OCI-M2 (cell line): Measurements from ENCODE around the gene ADAMTS17.

Experiments
- DNase-seq: peaks from one replicate; lab custom pipeline; 2025; ENCODE audit not compliant: unreplicated experiment; lab: John Stamatoyannopoulos, UW

Gene ADAMTS17

DNA sequence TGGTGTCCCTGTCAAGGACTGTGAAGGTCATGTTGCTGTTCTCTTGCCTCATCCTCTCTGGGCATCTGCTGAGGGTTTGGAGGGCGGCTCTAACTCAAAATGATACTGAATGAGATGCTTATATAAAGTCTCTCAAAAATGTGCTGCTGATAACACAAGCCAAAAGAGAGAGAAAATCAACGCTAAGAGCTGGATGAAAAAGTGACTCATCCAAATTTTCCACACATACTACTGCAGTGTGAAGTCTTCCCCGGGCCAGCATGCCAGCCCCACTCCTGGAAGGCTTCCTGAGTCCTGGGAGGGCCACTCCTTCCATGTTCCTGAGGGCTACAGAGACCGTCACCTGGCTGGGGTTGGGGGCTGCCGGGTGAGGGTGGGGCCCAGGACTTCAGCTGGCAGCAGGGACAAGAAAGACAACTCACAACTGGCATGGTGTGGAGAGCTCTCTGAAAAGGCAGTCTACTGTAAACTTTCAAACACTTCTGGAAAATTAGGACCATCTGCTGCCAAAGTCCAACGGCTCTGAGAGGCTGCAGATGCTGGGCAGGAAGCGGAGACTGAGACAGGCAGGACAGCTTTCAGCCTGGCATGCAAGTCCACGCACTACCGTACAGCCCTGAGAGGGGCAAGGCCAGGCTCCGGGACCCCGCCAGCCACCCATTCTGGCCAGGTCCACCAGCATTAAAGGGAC is 200.3 kb downstream of the ADAMTS17 start:
- no peak for DNase-seq

DNA sequence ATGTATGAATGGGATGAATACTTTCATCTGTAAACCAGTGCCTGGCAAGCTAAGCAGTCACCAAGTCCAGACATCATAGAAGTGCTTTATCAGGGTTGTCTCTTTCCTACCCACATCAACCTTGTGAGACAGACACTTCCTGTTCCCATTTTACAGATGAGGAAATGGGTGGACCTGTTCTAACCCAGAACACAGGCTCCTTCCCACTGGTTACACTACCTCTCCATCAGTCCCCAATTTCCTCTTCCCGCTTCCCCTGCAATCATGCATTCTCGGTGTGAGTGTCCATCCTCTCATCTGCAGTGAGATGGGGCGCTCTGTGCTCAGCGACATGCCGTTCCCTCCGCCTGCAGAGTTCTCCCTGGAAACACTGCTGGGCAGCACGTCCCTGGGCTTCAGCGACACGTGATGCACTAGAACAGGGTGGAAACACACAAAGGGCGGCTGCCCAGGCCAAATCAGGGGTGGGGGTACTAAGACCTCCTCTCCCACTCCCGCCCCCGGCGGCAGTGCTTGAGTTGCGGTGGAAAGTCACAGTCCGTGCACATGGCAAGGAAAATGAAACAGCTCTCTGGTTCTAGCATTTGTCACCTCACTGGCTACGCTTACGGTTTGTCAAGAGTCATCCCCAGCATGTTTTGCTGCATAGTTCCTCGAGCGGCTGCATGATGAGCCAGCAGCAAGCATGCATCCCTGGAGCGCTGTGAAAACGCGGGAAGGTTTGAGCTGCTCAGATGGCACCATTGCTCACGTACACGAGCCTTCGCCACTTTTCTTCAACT is 201.1 kb downstream of the ADAMTS17 start:
- DNase-seq, result no peak

DNA sequence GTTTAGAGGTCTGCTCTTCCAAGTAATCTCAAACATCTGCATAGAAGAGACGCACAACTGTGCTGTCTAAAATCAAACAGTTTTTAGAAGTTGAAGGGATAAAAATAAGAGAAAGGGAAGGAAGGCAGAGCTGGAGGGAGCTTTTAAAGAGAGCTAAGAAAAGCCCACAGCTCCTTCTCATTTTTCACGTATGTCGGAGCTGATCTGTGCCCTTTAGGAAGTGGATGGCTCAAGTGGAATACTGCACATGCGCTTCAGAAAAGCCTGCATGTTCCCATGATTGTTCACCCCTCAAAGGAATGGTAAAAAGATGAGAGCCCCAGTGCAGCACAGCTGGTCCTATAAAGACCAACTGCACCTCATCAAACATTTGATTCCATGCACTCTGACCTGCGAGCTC is 207.2 kb downstream of the ADAMTS17 start:
- no peak for DNase-seq

DNA sequence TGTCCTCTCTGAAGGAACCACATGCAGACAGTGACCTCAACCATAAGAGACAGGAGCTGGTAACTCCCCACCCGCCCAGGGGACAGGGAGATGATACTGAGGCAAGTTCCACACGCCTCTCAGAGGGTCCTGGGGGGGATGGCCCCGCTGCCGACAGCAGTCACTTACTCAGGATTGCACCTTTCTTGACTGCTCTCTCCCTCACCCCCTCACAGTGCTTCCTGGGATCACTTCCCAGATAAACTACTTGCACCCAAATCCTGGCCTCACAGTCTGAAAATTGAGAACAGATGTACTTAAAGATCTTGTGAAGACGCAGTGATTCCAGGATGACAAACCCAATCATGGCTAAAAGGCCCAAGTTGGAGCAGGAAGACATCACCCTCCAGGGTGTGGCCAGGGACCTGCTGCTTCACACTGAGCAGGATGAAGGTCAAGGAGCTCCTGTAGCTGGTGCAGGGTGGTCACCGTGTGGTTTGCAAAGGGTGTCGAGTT is 207.6 kb downstream of the ADAMTS17 start:
- DNase-seq, result no peak

DNA sequence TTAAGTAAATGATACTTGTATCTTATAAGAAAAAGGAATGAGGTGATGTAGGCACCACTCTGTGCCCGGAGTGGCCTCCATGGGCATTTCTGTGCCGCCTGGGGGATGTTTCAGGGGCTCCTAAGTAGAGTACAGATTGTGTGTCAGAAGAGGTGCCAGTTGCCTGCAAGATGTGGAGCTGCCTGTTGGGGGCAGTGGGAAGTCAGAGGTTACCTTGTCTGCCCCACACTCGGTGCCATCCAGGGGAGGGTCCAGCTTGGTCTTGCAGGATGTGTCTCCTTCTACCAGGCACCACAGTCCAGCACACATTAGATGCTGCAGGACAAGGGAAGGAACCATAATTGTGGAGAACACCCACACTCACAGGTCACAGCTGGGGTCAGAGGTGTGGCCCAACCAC is 208.8 kb downstream of the ADAMTS17 start:
- no peak for DNase-seq

DNA sequence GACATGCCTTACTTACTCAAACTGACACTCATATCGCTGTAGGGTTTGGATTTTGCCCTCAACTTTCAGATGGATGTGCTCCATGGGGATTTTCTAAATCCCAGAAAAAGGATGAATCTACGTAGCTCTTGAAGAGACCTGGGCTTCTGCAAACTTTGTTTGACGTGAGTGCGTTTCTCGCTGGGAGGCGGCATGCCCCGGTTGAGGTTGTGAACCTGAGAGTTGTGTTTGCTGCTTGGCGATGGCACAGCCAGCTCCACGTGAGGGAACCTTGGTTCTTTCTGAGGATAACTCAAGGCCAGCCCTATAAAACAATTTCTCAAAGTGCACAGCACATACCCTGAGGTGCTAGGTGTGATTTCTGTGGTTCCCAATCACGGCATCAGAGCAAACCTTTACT is 209.5 kb downstream of the ADAMTS17 start:
- no peak for DNase-seq

DNA sequence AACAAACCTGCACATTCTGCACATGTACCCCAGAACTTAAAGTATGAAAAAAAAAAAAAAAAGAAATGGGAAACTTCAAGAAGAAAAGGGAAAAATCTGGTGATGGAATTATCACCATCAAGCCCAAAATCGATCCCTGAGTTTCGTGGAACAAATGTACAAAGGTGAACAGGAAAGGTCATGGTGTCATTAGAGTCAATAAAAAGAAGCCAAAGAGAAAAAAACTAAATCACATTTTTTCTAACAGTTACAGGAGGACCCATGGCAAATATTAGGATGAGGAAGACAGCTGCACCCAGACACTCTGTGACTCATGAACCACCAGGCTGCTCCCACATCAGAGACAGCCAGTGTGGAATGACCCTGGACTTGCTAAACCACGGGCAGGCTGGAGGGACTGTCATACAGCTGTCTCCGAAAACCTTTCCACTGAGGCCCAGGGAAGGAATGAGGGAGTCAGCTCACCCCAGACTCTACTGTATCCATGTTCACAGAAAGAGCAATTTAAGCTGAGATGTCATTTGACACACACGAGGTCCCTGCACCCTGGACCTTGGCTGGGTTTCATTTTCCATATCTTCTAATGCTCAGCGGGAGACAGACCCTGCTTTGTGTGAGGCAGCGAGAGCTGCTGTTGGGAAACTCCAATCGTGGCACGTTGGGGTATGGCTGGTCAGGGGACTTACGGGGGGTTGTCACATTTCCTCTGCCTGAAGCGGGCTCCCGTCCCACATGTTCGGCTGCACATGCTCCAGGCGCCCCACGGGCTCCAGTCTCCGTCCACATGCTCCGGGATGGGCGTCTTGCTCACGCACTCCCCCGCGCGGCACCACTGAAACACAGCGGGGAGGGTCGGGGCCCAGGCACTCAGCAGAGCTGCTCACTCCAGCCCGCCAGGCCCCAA is 210.2 kb downstream of the ADAMTS17 start:
- DNase-seq, result no peak

DNA sequence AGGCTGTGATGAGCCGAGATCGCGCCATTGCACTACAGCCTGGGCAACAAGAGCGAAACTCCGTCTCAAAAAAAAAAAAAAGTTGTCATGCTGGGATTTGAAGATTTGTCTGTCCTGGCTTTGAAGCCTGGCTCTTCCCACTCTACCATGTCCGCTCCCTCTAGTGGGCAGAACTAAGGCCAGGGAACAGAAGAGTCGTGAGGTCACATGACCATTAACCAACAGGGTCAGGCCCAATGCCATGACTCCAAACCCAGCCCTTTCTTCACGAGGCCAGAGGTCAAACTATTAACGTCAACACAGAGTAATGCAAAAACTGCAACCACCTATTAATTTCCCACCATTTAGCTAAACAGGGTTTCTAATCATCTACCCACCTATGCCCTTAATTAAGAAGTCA is 212.1 kb downstream of the ADAMTS17 start:
- no peak for DNase-seq

DNA sequence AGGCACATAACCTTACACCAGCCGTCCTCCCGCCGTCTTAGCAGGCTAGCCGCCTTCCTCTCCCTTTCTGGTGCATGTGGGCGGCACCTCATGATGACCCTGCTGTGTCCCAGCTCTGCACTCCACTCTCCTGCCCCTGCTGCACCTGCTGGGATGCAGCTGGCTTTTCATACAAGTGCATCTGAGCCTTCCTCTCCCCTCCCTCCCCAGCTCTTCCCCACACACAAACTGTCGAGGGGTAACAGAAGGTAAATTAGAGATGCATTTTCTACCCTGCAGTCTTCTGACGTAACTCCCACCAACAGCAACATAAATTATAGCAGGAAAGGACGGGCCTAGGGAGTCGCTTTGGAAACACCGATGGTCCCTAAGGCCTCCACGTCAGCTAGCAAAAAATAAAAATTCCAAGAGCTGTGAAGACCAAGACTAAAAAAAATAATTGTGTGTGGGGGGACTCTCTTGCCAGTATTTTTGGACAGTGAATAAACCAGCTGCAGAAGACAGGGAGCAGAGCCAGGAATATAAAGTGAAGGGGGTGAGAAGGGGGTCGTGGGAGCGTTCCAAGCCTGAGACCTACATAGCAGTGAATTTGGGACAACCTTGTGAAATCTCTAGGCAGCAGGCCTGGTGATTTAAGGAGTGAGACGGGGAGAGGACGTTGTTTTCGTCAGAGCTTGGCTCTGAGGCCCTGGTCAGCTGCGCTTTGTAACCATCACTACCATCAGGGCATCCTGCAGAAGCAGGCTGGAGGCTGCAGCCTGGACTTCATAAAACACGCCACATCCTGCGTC is 216.2 kb downstream of the ADAMTS17 start:
- no peak for DNase-seq

DNA sequence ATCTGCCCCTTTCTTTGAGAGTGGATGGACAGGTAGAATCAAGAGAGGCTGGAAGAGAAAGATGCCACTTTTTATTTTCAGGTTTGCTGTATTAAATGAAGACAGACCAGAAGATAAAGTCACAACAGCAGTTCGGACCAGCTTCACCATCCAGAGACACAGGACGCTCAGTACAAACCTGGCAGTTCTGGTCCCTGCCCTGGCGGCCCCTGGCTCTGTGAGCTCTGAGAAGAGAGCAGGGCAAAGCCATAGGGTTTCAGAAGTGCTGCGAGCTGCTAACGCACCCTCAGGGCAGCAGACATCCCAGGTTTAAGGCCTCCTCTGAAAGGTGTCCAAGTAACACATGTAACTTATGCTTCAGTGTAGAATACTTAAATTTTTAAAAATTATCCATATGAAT is 216.8 kb downstream of the ADAMTS17 start:
- DNase-seq, result no peak

DNA sequence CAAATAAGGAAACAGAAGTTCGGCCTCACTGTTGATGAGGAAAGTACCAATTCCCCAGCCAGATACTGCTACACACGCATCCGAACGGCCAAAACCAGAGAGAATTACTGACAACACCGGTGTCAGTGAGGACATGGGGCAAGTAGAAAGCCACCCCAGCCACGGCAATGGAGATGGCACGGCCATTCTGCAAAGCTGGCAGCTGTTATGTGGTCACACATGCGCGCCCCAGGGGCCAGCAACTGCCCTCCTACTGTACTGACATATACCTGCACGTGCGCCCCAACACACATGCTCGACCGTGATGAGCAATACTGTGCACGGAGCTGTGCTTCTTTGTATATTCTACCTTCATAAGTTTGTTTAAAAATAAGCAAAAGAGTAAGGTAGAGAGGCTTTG is 217.4 kb downstream of the ADAMTS17 start:
- no peak for DNase-seq

DNA sequence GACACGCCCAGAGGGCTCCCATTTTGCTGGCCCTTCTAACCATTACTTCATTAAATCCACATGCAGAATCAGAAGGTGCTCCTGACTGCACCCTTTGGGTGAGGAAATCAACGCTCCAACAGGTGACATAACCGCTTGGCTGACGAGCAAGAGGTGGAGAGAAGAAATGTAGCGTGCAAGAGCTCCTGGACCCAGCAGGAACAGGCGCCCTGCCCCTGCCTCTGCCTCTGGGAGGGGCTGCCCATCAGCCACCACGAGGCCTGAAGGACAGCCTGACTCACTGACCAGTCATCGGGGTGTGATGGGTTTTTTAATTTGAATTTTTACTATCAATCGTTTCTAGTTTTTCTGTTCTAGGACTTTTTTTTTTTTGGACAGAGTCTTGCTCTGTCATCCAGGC is 218.2 kb downstream of the ADAMTS17 start:
- no peak for DNase-seq

DNA sequence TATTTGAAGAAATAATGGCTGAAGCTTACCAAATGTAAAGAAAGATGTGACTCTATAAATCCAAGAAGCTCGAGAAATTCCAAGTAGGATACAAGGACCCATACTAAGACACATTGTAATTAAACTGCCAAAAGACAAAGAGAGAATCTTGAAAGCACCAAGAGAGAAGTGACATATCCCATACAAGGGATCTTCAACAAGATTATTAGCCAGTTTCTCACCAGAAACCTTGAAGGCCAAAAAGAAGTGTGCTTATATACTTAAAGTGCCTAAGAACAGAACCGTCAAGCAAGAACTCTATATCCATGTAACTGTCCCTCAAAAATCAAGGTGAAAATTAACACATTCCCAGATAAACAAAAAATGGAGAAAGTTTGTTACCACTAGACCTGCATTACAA is 220.5 kb downstream of the ADAMTS17 start:
- no peak for DNase-seq

DNA sequence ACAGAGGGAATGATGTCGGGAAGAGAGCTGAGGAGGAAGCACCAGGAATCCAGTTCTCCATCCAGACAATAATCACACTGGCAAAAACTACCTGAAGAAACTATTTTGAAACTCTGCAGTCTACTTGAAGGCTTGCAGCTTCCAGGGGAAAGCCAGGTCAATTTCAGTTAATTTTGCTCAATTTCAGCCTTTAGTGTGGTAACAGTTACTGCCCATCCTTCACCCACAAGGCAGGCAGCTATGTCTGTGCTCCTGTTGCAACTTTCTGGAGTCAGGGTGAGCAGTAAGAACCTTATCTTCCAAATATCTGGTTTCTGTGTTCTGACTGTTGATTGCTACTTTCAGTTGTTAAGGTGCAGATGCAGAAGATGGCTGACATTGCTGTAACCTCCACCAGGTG is 221.7 kb downstream of the ADAMTS17 start:
- DNase-seq, result no peak

DNA sequence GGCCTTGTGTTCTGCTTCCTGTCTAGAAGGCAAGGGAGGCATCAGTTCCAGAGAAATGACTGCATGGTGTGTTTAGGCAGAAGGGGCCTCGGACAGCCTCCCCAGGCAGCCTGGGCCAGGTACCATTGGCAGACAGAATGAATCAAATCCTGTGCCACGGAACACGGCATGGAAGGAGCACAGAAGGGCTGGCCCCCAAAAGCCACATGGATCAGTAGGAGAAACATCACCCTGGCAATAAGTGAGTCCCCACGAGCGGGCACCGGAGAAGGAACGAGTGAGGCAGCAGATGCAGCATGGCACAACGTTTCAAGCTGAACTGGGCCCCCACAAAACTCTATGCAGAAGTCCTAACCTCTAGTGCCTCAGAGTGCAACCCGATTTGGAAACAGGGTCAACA is 223.2 kb downstream of the ADAMTS17 start:
- DNase-seq, result no peak

DNA sequence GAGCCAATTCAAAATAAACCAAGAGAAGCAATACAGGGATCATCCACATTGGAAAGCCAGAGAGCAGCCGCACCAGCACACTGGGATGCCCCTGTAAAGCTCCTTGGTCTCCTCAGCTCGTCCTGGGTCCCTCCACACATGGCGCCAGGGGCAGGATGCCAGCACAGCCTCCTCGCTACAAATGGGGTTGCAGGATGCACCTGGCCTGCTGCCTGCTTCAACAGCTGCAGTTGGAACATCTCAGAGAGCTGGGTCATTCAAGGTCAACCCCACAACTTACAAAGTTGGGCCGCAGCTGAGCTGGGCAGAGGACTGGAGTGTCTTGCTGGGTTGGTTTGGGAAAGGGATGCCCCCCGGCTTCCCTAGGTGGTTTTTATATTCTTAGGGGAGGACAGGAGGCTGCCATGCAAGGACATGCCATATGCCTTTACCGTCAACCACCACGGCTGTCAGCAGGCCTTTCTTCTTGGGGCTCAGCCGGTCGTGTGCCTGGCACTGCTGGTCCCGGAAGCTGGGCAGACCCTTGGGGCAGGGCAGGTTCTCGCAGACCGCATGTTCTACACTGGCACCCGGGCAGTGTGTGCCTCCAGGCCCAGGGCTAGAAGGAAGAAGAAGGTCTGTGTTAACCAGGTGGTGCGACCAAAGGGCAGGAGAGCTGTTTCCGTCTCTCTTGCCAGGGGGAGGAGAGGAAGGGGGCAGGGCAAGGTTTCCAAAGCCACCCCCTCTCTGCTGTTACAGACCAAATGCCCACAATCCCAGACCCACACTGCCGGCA is 225.2 kb downstream of the ADAMTS17 start:
- no peak for DNase-seq

DNA sequence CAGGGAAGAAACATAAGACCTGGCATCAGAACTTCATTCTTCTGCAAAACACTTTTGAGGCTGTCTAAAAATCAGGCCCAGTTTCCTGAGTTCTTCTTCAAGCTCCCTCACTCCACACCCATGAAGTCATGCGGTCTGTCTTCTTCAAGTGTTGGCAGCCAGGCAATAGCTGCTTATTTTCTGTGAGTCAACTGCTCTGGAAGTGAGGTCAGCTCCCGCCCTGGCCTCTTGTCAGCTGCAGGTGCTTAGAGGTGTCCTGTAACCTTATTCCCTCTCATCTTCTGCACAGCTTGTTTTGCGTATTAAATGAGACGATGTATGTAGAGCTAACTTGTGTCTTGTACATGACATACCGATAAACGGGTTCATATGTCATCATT is 226.1 kb downstream of the ADAMTS17 start:
- DNase-seq, result no peak

DNA sequence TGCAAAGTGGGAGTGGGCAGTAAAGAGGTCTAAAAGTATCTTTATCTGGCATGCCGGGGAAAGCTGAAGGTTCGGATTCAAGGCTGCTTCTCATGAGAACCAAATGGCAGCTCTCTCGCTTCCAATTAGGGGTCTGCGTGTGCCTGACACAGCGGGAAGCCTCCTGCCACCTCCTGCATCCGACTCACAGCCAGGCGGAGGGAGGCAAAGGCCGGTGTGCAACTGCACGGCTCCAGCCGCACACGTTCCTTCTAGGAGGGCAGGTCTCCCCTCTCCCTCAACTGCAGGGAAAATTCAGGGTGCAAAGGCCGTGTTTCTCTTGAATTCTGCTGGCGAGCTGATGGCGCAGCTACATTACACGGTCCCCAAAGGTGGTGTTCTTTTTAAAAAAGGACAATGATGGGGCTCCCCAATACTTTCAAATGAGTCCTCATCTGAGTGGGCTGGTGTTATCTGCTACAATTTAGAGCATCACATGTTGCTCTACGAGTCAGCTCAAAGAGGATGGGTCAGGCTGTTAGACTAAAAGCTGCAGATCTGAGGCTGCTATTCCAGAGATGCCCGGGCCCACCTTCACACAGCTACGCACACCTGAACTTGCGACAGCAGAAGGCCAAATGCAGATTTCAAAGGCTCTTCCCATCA is 226.6 kb downstream of the ADAMTS17 start:
- no peak for DNase-seq

DNA sequence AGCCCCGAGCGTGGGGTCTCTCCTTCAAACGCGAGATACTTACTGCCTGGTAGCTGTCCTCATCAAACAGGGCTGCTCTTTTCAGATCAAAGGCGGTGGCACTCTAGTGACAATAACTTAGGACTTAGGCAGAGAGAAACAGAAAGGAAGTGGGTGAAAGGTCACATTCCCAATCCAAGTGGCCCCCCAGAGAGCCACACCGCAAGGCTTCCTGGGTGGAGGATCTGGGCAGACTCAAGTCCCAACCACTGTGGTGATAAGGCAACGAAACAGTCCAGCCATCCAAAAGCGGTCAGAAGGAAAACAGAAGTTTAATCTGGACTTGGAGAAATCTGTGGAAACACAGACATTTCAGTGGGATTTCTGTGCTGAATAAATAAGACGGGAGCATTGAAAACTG is 227.2 kb downstream of the ADAMTS17 start:
- DNase-seq, result no peak

DNA sequence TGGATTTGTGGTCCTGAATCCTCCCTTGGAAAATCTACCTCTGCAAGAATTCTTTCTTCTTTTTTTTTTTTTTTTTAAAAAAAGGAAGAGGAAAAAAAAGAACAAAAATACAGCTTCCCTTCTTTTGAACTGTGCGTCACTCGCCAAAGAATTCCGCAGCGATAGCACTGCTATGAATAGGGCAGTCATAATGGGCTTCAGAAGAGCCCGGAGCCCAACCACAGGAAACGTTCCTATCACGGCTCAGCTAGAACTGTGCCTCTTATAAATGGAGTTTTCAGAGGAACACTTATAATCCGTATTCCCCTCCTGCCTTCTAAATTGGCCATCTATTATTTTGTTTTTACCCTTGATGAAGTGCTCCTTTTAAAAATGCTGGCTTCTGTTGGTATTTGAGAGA is 227.7 kb downstream of the ADAMTS17 start:
- DNase-seq, result no peak
